ENCODE data around the gene HOXA11.

- TF ChIP-seq CTCF (IDR thresholded peaks at IDR 0.05 in 2 of 3, conservative IDR thresholded peaks at IDR 0.05 in 1 of 3; ENCODE audit: control insufficient read depth in 2 of 3, extremely low read depth in 1 of 3, insufficient read depth in 1 of 3, low read depth in 3 of 3, low read length in 3 of 3) (no peak), BRCA1 (IDR thresholded peaks at IDR 0.05; ENCODE audit: low read depth, low read length) (no peak), CEBPB (IDR thresholded peaks at IDR 0.05; ENCODE audit: borderline replicate concordance in 1 of 2, low read depth in 2 of 2, low read length in 2 of 2) (no peak), POLR2AphosphoS5 (IDR thresholded peaks at IDR 0.05; ENCODE audit: low read length) (no peak), HCFC1 (IDR thresholded peaks at IDR 0.05; ENCODE audit: low read length) (no peak)
These were observed 17.2 kb upstream of the HOXA11 start for GRCh38 chr7:27202018-27202861.
